ENCODE data around the gene PEBP1.
"Not testable (repeated sequence)": the region's sequence is repeated elsewhere in the genome, so short reads cannot be mapped to it uniquely, and the experiment has no call there.

PEBP1 gene

GRCh38 chr12:118135788-118136558, at the start of gene PEBP1:
PEBP1 (plus strand) TSS chr12:118136124; CDS start chr12:118136210, 86 bp downstream.
- DNase-seq = peak; percentile 78 to 95

GRCh38 chr12:118089782-118090181, 46.1 kb upstream of the PEBP1 start:
- DNase-seq = no peak

GRCh38 chr12:118094039-118094438, 41.9 kb upstream of the PEBP1 start:
- no peak for DNase-seq

- no peak for DNase-seq
Measured at GRCh38 chr12:118098401-118098800, 37.5 kb upstream of the PEBP1 start.

DNA sequence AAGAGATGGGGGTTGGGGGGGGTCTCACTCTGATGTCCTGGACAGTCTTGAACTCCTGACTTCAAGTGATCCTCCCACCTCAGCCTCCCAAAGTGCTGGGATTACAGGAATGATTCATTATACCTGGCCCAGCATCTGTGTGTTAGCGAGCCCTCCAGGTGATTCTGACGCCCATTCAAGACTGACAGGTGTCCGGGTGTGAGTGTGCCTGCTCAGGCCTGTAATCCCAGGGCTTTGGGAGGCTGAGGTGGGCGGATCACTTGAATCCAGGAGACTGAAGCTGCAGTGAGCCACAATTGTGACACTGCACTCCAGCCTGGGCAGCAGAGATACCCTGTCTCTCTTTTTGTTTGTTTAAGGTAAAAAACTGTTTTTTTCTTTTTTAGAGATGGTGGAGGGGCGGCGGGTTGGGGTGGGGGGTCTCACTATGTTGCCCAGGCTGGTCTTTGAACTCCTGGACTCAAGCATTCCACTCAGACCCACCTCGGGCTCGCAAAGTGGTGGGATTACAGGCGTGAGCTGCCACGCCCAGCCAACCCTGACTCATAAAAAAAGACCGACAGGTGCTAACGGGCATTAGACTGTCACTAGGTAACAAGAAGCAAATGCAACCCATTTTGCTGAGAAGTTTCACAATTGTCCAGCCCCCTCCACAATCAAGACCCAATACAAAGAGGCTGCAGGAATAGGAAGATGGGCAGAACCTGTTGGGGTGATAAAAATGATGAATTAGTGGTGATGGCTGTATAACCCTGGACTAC, 36.8 kb upstream of the PEBP1 start:
- DNase-seq = peak; percentile 84 to 89

DNA sequence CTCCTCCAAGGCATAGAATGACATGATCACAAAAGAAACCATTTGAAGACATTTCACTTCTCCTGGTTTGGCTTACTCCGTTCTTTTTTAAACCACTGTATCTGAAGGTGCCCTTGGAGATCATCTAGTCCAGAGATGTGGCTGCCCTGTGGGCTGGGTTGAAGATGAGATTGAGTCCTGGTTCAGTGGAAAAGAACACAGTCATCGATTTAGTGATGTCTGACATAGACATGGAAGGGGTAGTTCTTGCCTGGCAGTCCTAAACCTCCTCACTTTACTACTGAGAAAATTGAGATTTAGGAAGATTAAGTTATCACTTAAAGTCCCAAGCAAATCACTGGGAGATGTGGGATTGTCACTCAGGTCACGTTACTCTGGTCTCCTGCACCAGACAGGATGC, 34.9 kb upstream of the PEBP1 start:
- DNase-seq = no peak

DNA sequence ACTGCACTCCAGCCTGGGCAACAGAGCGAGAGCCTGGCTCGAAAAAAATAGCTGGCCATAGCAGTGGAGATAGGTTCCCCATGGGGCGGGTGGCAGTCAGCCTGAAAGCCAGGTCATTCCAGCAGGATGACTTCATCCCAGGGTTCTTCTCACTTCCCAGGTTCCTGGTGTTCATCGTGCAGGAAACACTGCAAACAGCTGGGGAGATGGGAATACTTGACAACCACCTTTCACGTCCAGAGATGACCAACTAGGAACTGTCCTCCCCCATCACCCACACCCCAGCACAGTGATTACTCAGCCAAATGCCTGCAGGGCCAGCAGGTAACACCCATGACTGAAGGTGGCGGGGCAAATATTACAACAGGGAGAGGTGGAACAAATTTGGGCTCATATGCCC, 33.9 kb upstream of the PEBP1 start:
- DNase-seq = no peak

DNA sequence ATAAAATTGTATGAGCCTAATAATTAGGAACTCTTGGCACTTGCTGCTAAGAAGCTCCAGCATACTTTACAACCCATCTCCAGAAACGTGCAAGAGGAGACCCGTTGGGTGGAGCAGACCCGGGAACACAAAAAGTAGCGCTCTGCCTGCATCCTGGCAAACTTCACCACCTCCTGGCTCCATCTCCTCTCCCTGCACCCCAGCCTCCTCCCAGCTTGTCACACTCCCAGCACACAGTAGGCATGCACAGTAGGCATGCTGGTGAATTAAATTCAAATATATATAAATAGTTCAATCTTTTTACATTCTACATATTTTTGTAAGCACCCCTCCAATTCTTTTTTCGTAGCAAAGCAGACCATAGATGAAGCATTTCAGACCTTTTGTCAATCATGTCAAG, 33.3 kb upstream of the PEBP1 start:
- DNase-seq = peak in 1 of 2 experiments; percentile 5

DNA sequence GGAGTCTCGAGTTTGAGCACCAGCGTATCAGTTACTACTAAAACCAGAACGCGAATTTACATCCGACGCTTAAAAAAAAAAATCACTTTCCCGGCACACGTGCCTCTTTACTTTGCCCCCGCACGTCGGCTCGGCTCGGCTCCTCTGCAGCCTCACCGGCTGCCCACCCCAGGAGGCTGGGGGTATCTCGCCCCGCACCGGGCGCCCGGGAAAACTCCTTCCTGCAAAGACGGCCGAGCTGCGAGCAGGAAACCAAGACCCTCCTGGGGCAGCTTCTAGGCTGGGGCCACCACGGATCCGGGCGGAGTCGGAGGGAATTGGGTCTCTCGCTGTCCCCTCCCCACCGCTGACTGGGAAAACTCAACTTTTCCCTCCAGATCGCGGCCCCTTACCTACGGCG, 32.7 kb upstream of the PEBP1 start:
- peak; percentile 33 to 84 for DNase-seq

- peak; percentile 45 to 90 for DNase-seq
Measured at GRCh38 chr12:118103601-118104382, 32.1 kb upstream of the PEBP1 start, which contains the start of gene VSIG10. VSIG10 (minus strand) TSS chr12:118104011; CDS start chr12:118103671, 340 bp downstream.

DNA sequence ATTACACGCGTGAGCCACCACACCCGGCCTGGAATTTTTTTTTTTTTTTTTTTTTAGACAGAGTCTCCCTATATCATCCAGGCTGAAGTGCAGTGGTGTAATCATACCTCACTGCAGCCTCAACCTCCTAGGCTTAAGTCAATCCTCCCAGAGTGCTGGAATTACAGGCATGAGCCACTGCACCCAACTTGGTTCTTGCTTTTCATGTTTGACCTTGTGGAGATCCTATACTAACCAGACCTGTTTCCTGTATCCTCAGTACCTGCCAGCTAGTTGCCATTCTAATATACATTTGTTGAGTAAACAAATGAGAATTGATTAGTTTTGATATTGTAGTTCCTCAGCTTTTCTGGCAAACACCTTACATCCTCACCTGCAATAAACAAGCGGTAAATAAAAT, 28.9 kb upstream of the PEBP1 start:
- no peak for DNase-seq

- DNase-seq = no peak
Measured at GRCh38 chr12:118107694-118108093, 28.2 kb upstream of the PEBP1 start.

- DNase-seq = no peak
Measured at GRCh38 chr12:118109088-118109487, 26.8 kb upstream of the PEBP1 start.

GRCh38 chr12:118119449-118119879, 16.5 kb upstream of the PEBP1 start:
- DNase-seq = no peak

- peak; percentile 29 to 81 for DNase-seq
Measured at GRCh38 chr12:118120579-118121363, 15.2 kb upstream of the PEBP1 start.

GRCh38 chr12:118122264-118122663, 13.7 kb upstream of the PEBP1 start:
- no peak for DNase-seq

DNA sequence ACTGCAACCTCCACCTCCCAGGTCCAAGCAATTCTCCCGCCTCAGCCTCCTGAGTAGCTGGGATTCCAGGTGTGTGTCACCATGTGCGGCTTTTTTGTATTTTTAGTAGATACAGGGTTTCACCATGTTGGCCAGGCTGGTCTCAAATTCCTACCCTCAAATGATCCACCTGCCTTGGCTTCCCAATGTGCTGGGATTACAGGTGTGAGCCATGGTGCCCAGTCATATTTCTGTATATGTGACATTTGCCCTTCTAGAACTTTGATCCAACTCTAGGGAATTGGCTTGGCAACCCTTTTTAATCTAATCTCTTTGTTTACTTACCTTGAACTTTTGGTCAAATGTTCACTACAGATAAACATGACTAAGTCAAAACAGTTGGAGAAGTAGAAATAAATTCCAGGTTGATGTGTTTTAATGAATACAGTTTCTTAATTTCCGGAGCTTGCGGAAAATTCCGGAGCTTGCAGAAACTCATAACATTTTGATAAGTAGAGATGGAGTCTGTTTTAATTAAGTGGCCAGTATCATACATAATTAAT, 11.5 kb upstream of the PEBP1 start:
- DNase-seq = no peak

DNA sequence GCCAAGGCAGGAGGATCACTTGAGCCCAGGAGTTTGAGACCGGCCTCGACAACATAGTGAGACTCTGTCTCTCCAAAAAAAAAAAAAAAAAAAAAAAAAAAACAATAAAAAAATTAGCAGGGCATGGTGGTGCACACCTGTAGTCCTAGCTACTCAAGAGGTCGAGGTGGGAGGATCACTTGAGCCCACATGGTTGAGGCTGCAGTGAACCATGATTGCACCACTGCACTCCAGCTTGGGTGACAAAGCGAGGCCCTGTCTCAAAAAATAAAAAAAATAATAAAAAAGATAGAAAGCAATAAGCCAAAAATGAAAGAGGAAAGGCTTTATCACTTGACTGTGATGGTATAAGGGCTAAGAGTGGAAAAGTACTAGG, 10.2 kb upstream of the PEBP1 start:
- no peak for DNase-seq

GRCh38 chr12:118126119-118126757, 9.7 kb upstream of the PEBP1 start:
- no peak for DNase-seq

- no peak for DNase-seq
Measured at GRCh38 chr12:118127867-118128266, 8.1 kb upstream of the PEBP1 start.

DNA sequence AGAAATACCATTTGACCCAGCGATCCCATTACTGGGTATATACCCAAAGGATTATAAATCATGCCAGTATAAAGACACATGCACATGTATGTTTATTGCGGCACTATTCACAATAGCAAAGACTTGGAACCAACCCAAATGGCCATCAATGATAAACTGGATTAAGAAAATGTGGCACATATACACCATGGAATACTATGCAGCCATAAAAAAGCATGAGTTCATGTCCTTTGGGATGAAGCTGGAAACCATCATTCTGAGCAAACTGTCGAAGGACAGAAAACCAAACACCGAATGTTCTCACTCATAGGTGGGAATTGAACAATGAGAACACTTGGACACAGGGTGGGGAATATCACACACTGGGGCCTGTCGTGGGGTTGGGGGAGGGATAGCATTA, 6.5 kb upstream of the PEBP1 start:
- not testable (repeated sequence) for DNase-seq

DNA sequence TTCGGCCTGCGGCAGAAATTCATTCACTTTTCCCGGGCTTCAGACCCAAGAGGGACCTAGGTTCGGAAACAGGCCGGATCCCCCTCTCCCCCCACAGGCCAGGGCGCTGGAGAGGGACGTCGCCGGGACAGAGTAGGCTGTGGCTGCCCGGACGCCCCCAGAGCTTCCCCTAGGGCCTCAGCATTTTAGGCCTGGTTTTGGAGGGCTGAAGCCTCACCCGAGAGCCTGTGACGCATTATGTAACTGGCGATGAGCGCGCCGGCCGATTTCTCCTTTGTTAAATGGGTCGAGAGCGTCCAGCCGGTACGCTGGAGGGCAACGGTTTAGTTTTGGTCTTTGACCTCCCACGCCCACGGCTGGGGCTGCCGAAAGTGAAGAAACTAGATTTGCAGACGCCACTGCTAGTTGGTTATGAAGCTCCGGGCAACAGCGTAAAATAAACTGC, 657 bp downstream of the PEBP1 start:
- DNase-seq = peak in 1 of 2 experiments; percentile 31
